Endodermal cell (in vitro differentiated cells): ENCODE results near the gene SRBD1. TPM values are rescaled to one million over a fixed set of nuclear protein-coding genes. Genes with fewer than 3 reads are reported as not detected.
A peak's percentile ranks its signal among the peaks of the same experiment; 100 is the strongest.

ENCODE experiments used
- DNase-seq: peaks from one replicate; pipeline ENCODE4 v3.0.0-alpha.2; 2017
- H3K27ac ChIP-seq: 2 replicates; pipeline ENCODE4 v1.5.1; 2013; ENCODE audit warnings: mild to moderate bottlenecking, low read depth, low read length, moderate library complexity
- H3K27me3 ChIP-seq: 2 replicates; pipeline ENCODE4 v1.6.1; 2013; ENCODE audit warnings: mild to moderate bottlenecking, low read length, moderate library complexity; ENCODE audit not compliant: insufficient read depth, control insufficient read depth, poor library complexity, severe bottlenecking
- H3K36me3 ChIP-seq: 2 replicates; pipeline ENCODE4 v1.7.0; 2013; ENCODE audit warnings: mild to moderate bottlenecking, low read length, moderate library complexity; ENCODE audit not compliant: control insufficient read depth, insufficient read depth
- H3K4me1 ChIP-seq: one replicate; pipeline ENCODE4 v1.7.0; 2013; ENCODE audit warnings: low read length; ENCODE audit not compliant: control insufficient read depth, insufficient read depth
- H3K4me3 ChIP-seq: 2 replicates; pipeline ENCODE4 v1.5.1; 2013; ENCODE audit warnings: mild to moderate bottlenecking, low read length, moderate library complexity
- H3K9ac ChIP-seq: 2 replicates; pipeline ENCODE4 v1.6.1; 2013; ENCODE audit warnings: mild to moderate bottlenecking, low read length, moderate library complexity; ENCODE audit not compliant: poor library complexity, severe bottlenecking; ENCODE audit errors: extremely low read depth
- H3K9me3 ChIP-seq: 2 replicates; pipeline ENCODE4 v1.6.1; 2013; ENCODE audit warnings: mild to moderate bottlenecking, low read length, moderate library complexity; ENCODE audit not compliant: control insufficient read depth
- H3K27ac Mint-ChIP-seq: 2 replicates; pipeline ENCODE4 v1.8.0; 2020; ENCODE audit warnings: mixed read lengths
- H3K27me3 Mint-ChIP-seq: 2 replicates; pipeline ENCODE4 v1.8.0; 2021; ENCODE audit warnings: mild to moderate bottlenecking, mixed read lengths; ENCODE audit not compliant: insufficient read depth
- H3K36me3 Mint-ChIP-seq: 2 replicates; pipeline ENCODE4 v1.8.0; 2020; ENCODE audit warnings: low read depth, mixed read lengths
- H3K4me1 Mint-ChIP-seq: 2 replicates; pipeline ENCODE4 v1.8.0; 2020; ENCODE audit warnings: mixed read lengths
- H3K4me3 Mint-ChIP-seq: 2 replicates; pipeline ENCODE4 v1.8.0; 2020; ENCODE audit warnings: mild to moderate bottlenecking, moderate library complexity, mixed read lengths
- H3K9me3 Mint-ChIP-seq: 2 replicates; pipeline ENCODE4 v1.8.0; 2020; ENCODE audit warnings: mild to moderate bottlenecking, mixed read lengths
- CTCF ChIP-seq: fragments of 200-600 bp; sonication (generic); conservative IDR thresholded peaks from 2 replicates; pipeline ENCODE4 v1.5.0; 2021; ENCODE audit warnings: antibody characterized with exemption, mild to moderate bottlenecking
- WGBS, 2 experiments: methylation state at CpG; one replicate each; pipeline versions ENCODE4 v1.1.5 to v1.1.7; 2013; ENCODE audit warnings: missing lambda C conversion rate in 2 of 2, mixed read lengths in 1 of 2; ENCODE audit not compliant: insufficient coverage in 1 of 2, insufficient read length in 1 of 2; 5-methylcytosine and 5-hydroxymethylcytosine counted together
- total RNA-seq, 2 donors: library from RNA; stranded (reverse); fragmentation: NEBNext Ultra II Directional in 1 of 2; extraction: Animal tissue kit (Norgen Biotek cat#: 25700) in 1 of 2; gene quantifications; 2 replicates in 1 of 2; 3 replicates in 1 of 2; pipeline ENCODE4 v1.2.1, GENCODE V29; 2021

SRBD1 gene
- total RNA-seq, 2 donors from 2014 or later = 17.7 to 19.6 TPM

- Mint-ChIP-seq H3K27ac (no peak overlapping the region), H3K27me3 (no peaks in the 10 kb centered on the region), H3K4me1 (peaks cover 24% of the 10 kb centered on the region), H3K36me3 (peaks cover 3% of the 10 kb centered on the region), H3K4me3 (no peak overlapping the region), H3K9me3 (no peaks in the 10 kb centered on the region)
- TF ChIP-seq CTCF = no peak
- H3K36me3 ChIP-seq = no peaks in the 10 kb centered on the region
- no peak overlapping the region for H3K27ac ChIP-seq
- DNase-seq = no peak
- peaks cover 8% of the 10 kb centered on the region for H3K4me1 ChIP-seq
- H3K4me3 ChIP-seq = no peak overlapping the region
- H3K27me3 ChIP-seq = no peaks in the 10 kb centered on the region
- H3K9me3 ChIP-seq = no peaks in the 10 kb centered on the region
- no peak overlapping the region for H3K9ac ChIP-seq
- 90 to 97% methylated on average over 3 to 6 of the region's 6 CpGs for WGBS, 2 experiments
Measured at GRCh38 chr2:45460825-45461224, 150.2 kb downstream of the SRBD1 start.

- Histone ChIP-seq H3K4me3 (no peak overlapping the region), H3K9me3 (no peaks in the 10 kb centered on the region), H3K36me3 (no peaks in the 10 kb centered on the region), H3K27ac (no peak overlapping the region), H3K9ac (no peak overlapping the region), H3K4me1 (peaks cover 8% of the 10 kb centered on the region), H3K27me3 (no peaks in the 10 kb centered on the region)
- TF ChIP-seq CTCF = no peak
- no peaks in the 10 kb centered on the region for H3K9me3 Mint-ChIP-seq
- H3K4me3 Mint-ChIP-seq = no peak overlapping the region
- H3K4me1 Mint-ChIP-seq = peaks cover 22% of the 10 kb centered on the region
- no peak overlapping the region for H3K27ac Mint-ChIP-seq
- no peak for DNase-seq
- H3K27me3 Mint-ChIP-seq = no peaks in the 10 kb centered on the region
- 80 to 93% methylated on average over 1 to 3 of the region's 3 CpGs for WGBS, 2 experiments
- peaks cover 3% of the 10 kb centered on the region for H3K36me3 Mint-ChIP-seq
Measured at GRCh38 chr2:45459860-45460259, 151.2 kb downstream of the SRBD1 start.

GRCh38 chr2:45458909-45459563 lies 152.0 kb downstream of the SRBD1 start:
- Mint-ChIP-seq H3K9me3 (no peaks in the 10 kb centered on the region), H3K4me1 (peaks cover 17% of the 10 kb centered on the region)
- peak; percentile 69 for DNase-seq

More at GRCh38 chr2:45458909-45459563, 152.0 kb downstream of the SRBD1 start:
- peak overlapping the region; percentile 77 for H3K27ac Mint-ChIP-seq
- H3K4me1 ChIP-seq = peaks cover 8% of the 10 kb centered on the region
- H3K4me3 ChIP-seq = no peak overlapping the region
- peaks cover 3% of the 10 kb centered on the region for H3K36me3 Mint-ChIP-seq
- H3K4me3 Mint-ChIP-seq = no peak overlapping the region
- no peak for TF ChIP-seq CTCF
- H3K27me3 ChIP-seq = no peaks in the 10 kb centered on the region
- H3K27me3 Mint-ChIP-seq = no peaks in the 10 kb centered on the region
- no peak overlapping the region for H3K27ac ChIP-seq
- no peak overlapping the region for H3K9ac ChIP-seq
- no peaks in the 10 kb centered on the region for H3K9me3 ChIP-seq
- 60 to 64% methylated on average over 1 to 3 of the region's 3 CpGs for WGBS, 2 experiments
- no peaks in the 10 kb centered on the region for H3K36me3 ChIP-seq
